GM12891 (cell line): ENCODE results near the gene CD84.

Experiments used
- PAX5 ChIP-seq: IDR thresholded peaks from 2 replicates; pipeline ENCODE4 v1.6.1; 2011; ENCODE audit warnings: low read length, moderate library complexity, mild to moderate bottlenecking; ENCODE audit not compliant: insufficient read depth, severe bottlenecking
- POLR2A ChIP-seq: IDR thresholded peaks from 2 replicates; pipeline ENCODE4 v1.6.1; 2011; ENCODE audit warnings: low read depth, low read length, control low read depth
- POLR2AphosphoS5 ChIP-seq: IDR thresholded peaks from 2 replicates; pipeline ENCODE4 v1.6.1; 2011; ENCODE audit warnings: low read depth, low read length, control low read depth
- POU2F2 ChIP-seq: IDR thresholded peaks from 2 replicates; pipeline ENCODE4 v1.6.1; 2011; ENCODE audit warnings: low read depth, mild to moderate bottlenecking, control low read depth, low read length, moderate library complexity
- SPI1 ChIP-seq: IDR thresholded peaks from 2 replicates; pipeline ENCODE4 v1.6.1; 2011; ENCODE audit warnings: low read depth, low read length, control low read depth
- TAF1 ChIP-seq: IDR thresholded peaks from 2 replicates; pipeline ENCODE4 v1.6.1; 2011; ENCODE audit warnings: low read depth, low read length, control low read depth

DNA sequence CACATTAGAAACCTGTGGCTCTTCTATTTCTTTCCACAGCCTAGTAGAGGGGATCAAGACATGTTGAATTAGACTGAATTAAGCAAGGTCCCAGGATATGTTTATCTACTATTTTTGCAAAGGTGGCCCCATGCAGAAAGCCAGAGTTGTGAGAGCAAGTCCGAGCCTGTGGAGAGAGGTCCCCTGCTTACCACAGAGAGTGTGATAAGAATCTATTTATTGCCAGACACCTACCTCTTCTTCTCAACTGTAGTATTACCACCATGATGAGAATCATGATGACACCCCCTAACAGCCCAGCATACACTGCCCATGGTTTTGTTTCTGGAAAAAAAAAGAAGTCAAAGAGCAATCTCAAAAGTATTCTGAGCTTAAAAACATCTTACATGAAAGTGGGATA lies 44.6 kb upstream of the CD84 start:
- TF ChIP-seq POLR2A = no peak
- no peak for TF ChIP-seq TAF1
- TF ChIP-seq POLR2AphosphoS5 = peak; percentile 30; the same call in 1 of the 2 replicates
- TF ChIP-seq SPI1 = no peak
- no peak for TF ChIP-seq PAX5
- no peak for TF ChIP-seq POU2F2
